GM18508 (cell line): ENCODE measurements around the gene GRIK2.

Experiments
- ATAC-seq: cut with Tn5 transposase; IDR thresholded peaks from one replicate; pipeline ENCODE4 v1.9.1; 2021; ENCODE audit warnings: moderate number of reproducible peaks; ENCODE audit not compliant: insufficient read depth, unreplicated experiment

The GRIK2 gene

DNA sequence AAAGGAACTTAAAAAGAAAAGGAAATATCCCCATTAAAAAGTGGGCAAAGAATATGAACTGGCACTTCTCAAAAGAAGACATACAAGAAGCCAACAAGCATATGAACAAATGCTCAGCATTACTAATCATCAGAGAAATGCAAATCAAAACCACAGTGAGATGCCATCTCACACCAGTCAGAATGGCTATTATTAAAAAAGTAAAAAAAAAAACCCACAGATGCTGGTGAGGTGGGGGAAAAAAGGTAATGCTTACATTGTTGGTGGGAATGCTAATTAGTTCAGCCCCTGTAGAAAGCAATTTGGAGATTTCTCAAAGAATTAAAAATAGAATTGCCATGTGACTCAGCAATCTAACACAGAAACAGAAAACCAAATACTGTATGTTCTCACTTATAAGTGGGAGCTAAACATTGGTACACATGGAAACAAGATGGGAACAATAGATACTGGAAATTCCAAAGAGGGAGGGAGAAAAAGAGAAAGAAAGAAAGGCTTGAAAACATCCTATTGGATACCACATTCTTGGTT lies 437.1 kb downstream of the GRIK2 start:
- ATAC-seq = no peak

DNA sequence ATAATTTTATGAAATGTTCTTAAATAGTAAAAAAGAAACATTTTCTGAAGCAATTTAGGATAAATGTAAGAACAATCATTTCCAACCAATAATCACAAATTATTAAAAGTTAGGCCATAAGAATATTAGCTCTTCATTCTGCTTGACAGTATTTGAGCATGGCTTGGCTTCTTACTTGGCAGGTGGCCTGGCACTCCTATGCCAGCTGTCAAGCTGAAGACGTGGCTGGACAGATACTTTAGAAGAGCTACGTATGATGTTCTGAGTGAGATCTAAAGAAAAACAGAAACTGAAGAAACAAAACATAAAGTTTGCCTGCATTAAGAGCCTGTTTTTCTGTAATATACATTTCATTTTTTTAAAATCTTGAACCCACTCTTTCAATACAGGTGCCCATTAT lies 438.9 kb downstream of the GRIK2 start:
- no peak for ATAC-seq

DNA sequence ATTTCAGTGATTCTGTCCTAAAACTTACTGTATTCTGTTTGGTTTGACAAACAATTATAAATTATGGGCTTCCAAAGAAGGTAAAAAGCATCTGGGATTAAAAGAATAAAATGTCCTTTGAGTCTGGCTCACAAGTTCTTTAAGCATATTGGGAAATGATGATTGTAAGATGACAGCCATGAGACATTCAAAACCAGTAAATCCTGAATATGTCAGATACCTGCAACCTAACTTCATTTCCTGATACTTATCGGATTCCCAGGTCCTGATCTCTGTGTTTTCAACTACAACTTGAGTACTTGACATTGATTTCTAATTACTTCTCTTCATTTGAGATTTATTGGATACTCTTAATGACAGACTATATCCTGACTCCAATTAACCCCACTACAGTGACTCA lies 446.6 kb downstream of the GRIK2 start:
- ATAC-seq = no peak

DNA sequence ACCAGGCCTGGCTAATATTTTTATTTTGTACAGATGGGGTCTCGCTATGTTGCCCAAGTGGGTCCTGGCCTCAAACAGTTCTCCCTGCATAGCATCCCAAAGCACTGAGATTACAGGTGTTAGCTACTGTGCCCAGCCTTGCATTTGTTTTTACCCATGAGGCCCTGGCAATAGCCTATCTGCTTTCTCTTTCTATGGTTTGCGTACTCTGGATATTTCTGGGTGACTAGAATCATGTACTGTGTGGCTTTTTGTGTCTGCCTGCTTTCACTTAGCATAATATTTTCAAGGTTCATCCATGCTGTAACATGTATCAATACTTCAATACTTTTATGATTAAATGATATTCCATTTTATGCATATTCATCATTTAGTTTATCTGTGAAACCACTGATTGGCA lies 451.7 kb downstream of the GRIK2 start:
- no peak for ATAC-seq

DNA sequence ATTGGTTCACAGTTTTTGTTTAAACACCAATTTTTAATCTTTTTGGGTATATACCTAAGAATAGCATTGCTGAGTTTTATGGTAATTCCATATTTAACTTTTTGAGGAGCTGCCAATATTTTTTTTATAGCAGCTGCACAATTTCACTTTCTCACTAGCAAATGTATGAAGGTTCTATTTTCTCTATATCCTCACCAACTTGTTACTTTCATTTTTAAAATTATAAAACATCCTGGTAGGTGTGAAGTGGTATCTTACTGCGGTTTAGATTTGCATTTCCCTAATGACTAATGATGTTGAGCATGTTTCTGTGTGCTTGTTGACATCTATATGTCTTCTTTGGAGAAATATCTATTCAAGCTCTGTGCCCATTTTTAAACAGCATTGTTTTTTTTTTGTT lies 452.1 kb downstream of the GRIK2 start:
- no peak for ATAC-seq

DNA sequence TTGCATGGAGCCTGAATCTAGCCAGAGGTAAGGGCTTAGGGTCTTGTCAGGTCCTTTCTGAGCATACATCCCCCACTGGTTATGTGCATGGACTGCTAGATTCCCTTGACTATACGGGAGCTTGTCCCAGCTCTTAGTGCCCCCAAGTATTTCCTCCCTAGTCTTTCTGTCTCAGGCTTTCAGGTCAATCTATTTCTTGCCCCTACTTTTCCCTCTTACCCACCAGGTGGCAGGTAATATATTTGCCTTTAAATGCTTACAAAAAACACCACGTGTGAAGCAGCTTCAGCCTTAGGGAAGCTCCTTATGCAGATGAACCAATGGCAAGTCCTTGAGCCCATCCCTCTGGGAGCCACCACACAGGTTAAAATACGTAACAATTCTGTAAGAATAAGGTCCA lies 454.2 kb downstream of the GRIK2 start:
- ATAC-seq = no peak

DNA sequence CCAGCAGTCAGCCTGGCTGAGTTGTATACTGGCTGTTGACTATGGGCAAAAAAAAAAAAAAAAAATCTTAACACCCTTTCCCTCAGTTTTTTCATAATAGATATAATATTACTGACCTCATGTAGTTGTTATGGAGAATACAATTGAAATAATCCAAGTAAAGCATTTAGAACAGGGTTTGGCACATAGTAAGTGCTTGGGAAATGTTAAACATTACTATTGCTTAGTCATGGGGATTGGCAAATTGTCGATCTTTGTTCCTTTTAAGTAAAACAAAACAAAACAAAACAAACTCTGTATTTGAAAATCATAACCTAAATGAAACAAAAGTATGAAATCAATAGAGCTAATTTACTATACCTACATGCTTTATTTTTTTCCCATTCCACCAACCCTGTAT lies 458.4 kb downstream of the GRIK2 start:
- no peak for ATAC-seq

DNA sequence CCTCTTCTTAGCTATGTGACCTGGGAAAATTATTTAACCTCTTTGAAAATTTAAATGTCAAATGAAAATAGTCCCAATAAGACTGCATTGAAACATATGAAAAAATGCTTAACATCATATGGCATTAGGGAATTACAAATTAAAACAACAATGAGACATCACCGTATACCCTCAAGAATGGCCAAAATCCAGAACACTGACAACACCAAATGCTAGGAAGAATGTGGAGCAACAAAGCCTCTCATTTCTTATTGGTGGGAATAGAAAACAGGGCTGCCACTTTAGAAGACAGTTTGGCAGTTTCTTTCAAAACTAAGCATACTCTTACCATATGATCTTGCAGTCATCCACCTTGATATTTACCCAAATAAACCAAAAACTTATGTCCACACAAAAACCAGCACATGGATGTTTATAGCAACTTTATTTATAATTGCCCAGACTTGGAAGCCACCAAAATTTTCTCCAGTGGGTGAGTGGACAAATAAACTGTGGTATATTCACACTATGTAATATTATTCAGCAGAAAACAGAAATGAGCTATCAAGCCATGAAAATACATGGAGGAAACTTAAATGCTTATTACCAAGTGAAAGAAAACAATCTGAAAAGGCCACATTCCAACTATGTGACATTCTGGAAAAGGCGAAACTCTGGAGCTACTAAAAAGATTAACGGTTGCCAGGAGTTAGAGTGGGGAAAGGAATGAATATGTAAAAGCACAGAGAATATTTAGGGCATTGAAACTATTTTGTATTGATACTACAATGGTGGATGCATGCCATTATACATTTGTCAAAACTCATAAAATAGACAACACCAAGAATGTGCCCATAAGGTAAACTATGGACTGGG lies 459.9 kb downstream of the GRIK2 start:
- no peak for ATAC-seq

DNA sequence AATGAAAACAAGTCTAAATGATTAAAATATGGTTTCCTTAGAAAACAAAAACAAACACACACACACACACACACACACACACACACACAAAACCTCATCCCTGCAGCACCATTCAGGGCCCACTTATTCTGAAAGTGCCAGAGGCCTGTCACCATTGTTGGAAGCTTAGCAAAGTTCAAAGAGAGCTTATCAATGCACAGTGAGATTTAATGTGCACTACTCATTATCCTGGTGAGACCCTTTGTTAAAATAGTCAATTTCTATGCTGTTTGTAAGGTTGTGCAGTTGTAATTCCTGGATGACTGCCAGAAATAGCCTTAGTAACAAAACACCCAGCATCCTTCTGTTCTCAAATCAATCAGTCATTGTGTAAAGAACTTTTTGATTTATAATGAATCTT lies 482.9 kb downstream of the GRIK2 start:
- no peak for ATAC-seq

DNA sequence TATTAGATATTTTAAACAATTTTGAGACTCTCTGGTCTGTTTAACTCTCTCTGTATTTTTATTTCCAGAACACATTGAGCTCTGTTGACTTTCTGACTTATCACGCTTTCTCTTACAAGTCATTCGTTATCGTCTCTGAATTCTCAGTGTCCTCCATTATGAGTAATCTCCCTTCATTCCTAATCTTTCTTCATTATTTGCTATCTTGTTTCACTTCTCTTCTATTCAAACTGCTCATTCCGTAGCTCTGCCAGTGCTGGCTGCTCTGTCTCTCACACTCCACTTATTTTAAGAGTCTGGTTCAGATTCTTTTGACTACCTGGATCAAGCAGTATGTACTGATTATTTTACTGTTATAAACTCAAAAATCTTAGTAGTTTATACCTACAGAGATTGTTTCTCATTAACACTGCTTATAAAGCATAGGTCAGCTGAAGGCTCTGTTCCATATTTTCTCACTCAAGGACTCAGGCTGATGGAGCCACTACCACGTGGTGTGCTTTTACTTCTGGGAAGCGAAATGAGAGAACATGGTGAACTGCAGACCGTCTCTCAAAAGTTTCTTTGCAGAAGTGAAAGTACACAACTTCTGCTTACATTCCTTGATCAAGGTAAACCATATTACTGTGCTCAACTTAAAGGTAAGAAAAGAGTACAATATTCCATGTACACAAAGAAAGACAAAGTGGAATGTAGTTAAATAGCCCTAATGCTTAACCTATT lies 485.2 kb downstream of the GRIK2 start:
- ATAC-seq = no peak

DNA sequence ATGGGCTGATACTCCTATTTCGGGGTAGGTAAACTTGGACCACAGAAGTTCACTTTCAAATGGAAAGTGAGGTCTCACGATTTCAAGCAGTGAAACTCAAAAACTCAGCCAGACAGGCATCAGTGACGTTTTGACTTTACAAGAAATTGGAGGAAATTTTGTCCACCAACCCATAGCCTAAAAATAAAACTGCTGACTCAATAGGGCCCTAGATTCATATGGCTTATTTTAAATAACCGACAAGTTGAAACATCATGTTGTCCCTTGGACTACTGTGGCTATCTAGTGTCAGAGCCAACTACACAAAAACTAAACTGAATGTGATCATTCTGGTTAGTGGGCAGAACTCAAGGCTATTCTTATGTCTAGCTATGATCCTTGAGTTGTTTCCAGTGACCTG lies 486.3 kb downstream of the GRIK2 start:
- no peak for ATAC-seq

DNA sequence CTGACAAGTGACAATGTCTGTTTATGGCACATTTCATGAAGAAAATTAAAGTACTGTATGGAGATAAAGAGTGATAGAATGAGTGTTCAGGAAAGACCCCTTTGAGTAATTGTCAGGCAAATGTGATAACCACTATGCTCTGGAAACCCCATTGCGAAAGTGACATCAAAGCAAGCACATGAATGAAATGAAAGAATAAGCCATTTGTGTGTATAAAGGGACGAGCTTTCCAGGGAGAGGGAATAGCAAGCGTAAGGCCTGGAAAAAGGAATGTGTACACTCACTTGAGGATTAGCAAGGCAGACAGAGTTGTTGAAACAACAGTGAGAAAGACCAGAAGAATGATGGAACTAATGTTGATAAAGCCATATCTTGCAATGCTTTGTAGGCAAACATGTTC lies 490.0 kb downstream of the GRIK2 start:
- no peak for ATAC-seq

DNA sequence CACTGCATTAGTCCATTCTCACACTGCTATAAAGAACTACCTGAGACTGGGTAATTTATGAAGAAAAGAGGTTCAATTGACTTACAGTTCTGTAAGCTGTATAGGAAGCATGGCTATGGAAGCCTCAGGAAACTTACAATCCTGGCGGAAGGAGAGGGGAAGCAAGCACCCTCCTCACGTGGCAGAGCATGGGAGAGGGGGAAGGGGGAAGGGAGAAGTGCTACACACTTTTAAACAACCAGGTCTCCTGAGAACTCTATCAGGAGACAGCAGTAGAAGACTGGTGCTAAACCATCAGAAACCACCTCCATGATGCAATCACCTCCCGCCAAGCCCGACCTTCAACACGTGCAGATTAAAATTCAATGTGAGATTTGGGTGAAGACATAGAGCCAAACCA lies 494.0 kb downstream of the GRIK2 start:
- no peak for ATAC-seq

DNA sequence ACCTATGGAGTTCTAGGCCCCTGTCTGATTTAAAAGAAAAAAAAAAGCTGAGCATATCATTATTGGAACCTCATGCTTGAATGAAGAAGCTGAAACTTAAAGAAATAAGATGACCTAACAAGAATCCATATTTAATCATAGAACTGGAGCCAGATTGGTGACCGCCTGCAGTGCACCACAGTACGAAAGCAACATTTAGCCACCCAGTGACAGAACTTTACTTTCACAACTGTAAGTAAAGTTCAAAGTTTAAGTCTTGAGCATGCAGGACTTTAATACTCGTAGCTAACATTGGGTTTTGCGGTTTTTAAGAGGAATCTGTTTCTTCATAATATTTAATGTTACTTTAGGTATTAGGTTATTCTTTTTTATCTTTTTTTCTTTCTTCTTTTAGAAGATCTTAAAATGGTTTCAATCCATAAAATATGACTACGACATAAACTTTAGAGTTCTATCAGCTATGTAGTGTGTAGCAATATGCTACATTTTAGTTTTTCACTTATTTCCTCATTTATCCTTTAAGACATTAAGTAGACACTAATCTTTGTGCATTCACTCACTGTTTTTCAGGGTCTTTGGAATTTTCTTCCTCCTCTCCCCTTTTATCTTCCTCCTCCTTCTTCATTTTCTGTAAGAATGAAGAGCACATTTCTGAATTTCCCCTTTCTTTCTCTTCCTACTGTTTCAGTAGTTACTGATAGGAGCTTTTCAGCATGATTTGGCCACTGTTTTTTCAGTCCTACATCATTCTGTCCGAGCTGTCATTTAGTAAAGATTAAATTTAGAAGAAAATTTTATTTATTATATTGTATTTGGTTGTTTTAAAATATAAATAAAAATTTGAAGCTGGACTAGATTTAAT lies 514.1 kb downstream of the GRIK2 start:
- no peak for ATAC-seq

DNA sequence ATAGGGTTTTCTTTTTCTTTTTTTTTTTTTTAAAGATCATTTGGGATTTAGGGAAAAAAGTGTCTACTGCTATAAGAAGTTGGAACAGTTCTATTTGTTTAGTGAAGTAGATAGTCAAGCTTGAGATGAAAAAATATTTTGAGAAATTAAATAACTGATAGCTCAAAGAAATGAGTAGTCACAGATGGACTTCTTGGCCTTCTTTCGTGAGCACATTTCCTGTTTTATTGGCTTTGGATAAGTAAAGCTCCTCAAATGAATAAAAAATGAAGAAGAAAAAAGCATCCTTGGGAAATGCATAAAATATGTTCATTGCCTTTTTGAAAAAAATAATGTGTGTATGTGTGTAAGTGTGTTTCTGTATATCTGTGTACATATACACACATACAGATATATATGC lies 515.9 kb downstream of the GRIK2 start:
- no peak for ATAC-seq

DNA sequence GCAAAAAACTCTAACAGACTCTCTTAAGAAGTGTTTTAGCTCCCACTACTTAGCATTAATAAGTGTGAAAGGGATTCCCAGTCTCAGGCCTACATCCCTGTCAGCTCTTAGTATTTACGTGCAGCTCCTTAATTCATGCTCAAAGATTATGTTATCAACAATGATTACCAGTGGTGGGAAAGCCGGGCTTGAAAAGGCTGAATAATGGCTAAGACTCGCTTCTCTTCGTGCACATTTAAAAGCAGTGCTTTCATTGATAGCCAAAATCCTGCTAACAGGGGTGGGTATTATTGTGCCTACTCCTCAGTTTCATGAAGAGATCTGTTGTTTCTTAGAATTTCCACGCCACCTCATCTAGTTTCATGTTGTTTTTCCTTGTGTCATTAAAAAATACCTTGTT lies 518.8 kb downstream of the GRIK2 start:
- ATAC-seq = no peak

DNA sequence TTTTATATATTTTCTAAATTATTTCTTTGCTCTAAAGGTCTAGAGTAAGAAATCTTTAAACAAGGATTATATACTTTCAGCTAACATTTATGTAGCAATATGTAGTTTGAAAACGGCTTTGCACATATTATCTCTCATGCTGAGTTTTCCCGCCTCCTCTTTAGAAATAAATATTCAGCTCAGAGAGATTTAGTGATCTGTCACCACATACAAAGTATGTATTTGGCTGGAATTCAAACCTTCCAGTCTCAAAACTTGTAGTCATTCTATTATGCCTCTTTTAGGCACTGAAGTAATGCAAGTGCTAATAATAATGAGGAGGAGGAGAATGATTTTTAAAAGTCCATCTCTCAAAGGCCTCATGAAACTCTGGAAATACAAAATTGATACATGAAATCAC lies 525.0 kb downstream of the GRIK2 start:
- no peak for ATAC-seq

DNA sequence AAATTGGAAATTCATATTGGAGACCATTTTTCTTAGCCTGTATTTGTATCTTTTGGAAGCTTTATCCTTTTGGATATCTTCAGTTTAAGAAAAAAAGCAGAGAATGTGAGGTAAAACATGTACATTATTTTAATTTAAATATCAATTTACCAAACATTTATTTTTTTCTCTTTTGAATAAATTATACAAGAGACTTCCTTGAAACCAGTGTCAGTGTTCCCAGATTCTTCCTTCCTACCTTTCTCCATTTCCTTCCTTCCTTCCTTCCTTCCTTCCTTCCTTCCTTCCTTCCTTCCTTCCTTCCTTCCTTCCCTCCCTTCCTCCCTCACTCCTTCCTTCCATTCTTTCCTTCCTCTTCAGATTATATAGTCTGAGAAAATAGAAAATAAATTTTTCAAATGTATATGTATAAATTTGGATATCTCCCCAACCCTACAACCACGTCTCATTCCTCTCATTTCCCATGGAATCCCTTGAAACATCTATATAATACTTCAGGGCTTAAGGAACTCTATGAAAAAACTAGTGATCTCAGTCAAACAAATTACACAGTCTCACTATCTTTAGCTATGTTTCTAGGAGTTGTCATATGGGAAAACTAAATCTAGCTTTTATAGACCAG lies 528.4 kb downstream of the GRIK2 start:
- ATAC-seq = no peak

DNA sequence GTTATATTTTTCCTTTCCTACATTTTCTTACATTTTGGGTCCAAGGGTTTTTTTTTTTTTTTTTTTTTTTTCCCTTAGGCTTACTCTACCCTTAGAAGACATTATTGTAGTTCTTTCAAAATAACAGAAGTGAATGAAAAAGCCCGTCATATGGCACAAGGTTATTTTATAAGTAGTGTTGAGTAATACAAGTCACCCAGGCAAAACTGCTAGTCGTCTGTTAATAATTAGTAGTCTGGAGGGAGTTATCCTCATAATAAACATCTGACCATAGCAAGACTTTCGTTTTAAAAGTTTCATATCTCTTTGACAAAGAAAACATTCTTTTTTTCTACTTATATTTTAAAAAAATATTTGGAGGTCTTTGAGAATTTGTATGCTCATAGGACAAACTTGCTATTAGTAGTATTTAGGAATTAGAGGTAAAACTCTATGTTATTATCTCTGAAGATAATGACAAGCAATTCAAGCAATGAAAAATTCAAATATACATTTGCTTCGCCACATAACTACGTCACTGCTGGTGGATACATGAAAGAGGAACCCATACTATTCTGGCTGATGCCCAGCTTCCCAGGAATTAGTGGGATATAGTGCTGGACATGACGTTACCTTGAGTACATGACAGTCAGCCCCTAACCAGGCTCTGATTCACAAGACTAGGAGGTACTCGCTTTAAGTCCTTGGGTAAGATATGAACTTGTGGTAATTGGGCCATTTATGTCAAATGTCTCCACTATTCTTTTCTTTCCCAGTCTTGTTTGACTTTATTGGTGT lies 532.8 kb downstream of the GRIK2 start:
- no peak for ATAC-seq

DNA sequence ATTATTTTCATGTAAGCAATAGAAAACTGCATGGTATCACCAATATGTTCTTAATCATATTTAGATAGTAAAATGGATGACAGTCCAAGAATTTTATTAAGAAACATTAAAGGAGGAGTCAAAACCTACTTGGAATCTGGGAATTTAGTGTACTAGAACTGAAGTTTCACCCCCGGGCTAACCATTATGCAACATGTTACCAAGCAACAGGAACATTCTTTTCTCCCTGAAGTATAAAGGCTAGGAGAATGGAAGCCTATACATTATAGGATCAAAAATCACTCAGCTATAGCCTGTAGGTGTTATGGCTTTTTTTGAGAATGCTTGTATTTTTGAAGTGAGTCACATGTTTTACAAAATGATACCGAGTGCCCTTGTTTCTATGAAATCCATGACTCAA lies 538.3 kb downstream of the GRIK2 start:
- no peak for ATAC-seq
